HG03558 (cell line): ENCODE results near the gene CMIP.

Experiments
- ATAC-seq: cut with Tn5 transposase; IDR thresholded peaks from one replicate; pipeline ENCODE4 v1.9.1; 2021; ENCODE audit warnings: moderate number of reproducible peaks; ENCODE audit not compliant: unreplicated experiment; ENCODE audit errors: extremely low read depth

The CMIP gene

DNA sequence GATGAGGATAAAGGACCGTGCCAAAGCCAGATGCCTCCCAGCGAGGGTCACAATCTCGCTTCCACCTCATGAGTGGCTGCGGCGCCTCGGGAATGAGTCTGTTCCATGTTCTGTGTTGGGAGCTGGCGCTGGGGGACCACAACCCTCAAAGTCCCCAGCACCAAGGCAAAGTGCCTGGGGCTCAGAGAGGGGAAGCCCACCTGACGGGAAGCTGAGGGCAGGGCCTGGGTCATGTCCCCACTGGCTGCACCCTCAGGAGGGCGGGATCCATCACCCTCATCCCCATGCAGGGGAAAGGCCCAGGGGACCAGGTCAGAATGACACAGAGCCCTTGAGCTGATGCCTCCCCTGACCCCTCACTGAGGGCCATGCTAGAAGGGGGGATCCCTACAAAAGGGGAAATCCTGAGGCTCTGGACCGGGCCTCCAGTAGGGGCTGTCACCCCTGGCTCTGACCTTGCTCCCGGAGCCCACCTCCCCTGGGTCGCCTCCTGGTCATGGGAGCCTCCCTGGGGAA, 183.2 kb downstream of the CMIP start:
- ATAC-seq: no peak

DNA sequence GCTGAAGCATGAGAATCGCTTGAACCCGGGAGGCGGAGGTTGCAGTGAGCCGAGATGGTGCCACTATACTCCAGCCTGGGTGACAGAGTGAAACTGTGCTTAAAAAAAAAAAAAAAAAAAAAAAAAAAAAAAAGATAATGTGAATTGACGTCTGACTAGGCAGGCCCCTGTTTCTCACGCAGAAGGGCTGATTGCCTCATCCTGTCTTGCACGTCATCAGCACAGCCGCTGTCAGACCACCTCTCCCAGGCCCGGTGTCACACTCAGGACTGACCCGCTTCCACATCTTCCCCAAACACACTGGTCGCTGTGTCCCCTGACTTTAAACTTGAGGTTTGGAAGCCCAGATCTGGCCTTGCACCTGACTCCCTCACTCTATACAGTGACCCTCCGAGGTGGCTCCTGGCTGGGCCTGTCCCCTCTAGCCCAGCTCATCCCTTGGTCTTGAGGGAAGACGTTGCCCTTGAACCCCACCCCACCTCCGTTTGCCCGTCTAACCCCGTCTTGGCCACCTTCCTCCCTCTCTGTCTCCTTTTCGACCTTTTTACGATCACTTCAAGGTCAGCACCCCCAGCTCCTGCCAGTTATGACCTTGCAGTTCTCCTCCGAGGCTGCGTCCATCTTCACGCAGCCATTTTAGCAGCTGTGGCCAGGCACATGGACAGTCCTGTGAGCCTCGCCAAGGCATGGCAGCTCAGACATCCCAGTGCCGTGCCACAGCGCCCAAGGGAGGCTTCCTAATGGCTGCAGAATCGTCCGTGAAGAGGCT, 184.6 kb downstream of the CMIP start:
- ATAC-seq: no peak

DNA sequence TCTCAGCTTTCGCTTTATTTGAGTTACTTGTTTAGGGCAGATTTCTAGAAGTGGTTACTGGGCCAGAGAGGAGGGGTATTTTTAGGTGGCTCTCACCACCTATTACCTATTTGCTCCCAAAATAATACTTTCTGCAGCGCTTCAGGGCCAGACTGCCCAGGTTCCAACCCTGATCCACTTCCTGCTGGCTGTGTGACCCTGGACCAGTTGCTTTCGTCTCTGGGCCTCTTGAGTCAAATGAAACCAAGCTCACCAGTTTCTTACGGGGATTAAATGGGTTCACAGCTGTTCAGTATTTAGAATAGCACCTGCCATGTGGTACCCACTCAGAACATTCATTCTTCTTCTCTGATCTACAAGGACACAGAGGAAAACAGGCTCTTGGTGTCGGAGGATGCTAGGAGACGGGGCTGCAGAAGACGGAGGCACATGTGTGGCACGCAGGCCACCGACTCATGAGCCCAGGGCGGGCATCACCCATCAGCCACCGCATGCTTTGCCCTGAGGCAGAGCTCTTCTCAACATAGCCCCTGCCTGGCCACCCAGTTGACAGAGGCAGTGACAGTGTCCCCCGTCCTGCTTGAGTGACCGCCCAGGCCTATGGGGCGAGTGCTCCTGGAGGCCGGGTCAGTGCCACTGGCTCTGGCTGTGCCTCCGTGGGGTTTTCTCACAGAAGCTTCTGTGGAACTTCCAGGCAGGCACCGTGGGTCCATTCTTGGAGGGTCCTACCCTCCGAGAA, 185.5 kb downstream of the CMIP start:
- no peak for ATAC-seq

DNA sequence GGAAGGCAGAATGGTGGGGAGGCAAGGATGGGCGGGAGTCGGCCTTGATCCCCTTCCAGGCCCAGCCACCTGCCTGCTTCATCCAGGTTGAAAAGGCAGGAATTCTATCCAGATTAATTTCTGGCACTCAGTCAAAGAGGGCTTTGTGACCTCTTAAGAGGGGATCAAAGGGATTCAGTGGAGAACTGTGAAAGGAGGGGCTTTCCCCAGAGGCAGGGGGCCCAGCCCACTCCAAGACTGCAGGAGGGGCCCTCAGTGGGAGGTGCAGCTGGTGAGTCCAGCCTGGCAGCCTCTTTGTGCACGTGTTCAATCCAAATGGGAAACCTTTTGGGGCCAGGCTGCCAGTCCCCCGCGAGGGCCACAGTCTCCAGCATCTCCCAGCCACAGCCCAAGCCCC, 186.0 kb downstream of the CMIP start:
- ATAC-seq: no peak

DNA sequence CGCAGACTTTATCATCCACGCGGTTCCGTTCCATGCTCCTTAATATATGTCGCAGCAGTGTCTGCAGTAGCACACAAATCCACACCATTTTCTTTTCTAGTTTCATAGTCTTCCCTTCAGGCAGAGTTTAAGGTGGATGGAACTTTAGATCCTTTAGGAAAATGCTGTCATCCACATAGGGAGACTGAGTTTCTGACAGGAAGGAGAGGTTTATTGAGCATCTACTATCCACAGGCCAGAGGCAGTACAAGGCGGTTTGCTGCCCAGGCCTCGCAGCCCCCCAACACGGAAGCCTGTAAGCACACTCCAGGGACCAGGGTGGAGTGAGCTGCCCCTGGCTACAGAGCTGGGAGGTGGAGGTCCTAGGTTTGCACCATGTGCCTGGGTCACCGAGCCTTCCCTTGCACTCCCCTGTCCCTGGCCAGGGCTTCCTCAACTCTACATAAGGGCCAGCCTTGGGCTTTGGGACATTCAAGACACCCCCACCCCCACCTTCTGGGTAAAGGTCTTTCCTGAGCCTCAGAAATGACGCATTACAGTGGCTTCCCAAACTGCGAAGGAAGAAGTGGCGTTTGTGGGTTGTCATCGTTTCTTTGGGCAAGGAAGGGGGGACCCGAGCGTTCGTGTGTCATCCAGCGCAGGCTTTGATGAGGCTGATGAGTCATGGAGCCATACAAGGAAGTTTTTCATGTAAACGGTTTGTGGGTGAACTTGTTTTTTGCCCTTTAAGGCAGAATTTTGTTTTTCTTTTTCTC, 188.0 kb downstream of the CMIP start:
- no peak for ATAC-seq

DNA sequence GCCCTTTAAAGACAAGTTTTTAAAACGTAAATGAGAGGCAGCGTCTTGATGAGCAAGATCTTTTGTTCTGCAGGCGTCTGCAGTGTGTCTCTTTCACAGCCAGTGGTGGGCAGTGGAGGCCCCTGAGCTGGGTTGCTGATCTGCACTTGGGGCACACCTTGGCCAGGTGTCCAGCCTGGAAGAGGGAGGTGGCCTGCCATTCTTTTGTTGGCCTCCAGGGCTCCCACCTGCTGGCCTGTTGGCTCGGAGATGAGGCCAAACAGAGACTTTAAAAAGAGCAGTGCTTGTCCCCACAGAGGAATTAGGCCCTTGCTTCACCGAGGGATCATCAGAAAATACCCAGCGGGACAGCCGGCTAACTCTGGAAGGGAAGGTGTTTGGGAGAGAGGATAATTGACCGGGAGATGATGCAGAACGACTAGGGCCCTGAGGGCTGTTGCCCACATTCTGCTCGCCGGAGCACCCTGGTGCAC, 188.6 kb downstream of the CMIP start:
- ATAC-seq: no peak

DNA sequence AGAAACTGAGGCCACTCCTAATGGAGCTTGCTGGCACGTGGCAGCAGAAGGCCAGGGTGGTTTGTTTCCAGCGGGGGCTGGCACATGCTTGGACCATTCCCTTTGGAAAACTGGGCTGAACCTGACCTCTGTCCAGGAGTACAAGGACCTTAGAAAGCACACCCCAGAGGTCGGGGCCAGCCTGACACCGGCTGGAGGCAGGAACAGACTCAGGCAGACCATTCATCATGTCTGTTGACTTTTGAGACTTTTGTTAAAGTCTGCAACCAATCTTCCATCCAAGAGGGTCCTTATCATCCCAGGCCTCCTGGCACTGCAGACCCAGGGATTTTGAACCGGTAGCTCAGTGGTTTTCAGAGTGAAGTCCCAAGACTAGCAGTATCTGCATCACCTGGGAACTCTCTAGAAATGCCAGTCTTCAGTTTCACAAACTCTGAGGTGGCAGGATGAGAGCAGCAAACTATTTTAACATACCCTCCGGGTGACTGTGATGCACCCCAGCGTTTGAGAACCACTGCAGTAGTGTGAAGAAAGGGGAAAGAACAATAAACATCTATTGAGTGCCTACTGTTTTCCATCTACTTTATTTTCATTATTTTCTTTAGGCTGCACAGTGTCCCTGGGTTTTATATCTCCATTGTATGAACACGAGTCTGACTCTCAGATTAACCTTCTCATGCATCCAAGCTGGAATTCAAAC, 189.2 kb downstream of the CMIP start:
- no peak for ATAC-seq

DNA sequence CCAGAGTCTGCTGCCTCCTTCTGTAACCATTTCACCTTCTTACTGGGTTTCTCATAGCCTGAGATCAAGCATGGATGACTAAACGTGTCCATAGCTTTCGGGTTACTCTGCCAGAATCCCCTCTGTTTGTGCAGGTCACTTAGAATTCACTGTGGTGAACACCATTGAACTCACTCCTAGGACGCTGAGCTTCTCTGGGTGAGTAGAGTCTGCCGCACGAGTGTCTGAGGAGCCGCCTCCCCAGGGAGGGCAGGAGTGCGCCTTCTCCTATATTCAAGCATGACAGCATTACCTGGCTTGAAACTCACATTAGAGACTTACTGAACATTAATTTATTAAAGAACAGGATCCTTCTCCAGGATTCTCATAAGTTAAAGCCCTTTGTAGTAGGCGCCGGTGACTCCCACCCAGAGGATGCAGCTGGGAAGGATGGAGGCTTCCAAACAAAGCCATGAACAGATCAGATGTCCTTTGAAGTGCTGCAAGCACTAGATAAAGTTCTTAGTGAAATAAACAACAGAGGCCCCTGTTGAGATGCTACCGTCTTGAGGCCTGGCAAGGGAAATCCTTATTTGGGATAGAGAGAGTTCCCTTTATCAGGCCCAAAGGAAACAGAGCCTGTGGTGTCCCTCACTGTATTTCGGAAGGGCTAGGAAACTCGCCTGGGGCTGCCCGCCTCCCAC, 189.9 kb downstream of the CMIP start:
- ATAC-seq: no peak

DNA sequence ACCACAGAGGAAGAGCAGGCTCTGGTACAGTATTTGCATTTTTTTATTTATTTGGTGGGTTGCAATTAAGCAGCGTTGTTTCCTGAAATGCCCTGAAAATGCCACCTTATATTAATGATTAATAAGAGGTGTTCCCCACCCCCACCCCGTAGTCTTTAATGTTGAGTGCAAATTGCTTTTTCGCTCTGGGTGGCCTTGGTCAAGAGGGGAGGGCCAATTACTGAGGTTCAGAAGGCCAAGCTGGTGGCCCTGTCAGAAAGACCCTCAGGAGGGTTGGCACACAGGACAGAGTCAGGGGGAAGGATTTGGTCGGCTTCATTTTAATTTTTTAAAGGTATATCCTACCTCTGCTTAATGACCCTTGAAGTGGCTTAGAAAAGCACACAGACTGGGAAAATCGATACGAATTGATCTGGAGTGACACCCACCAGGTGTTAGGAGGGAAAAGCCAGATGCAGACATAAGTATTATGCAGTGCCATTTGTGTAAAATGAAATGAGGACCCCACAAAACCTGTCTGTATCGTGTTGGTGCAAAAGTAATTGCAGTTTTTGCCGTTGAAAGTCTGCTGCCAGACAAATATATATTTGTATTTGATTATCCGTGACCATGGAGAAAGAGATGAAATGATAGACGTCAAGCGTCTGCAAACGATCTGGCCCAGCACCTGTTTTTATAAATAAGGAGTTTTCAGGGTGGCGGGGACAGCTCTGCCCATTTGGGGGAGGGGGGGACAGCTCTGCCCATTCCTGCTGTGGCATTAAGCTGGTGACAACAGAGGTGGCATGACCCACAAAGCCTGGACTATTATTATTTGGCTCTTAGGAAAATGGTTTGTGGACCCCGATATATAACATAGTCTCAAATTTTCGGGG, 190.7 kb downstream of the CMIP start:
- no peak for ATAC-seq

DNA sequence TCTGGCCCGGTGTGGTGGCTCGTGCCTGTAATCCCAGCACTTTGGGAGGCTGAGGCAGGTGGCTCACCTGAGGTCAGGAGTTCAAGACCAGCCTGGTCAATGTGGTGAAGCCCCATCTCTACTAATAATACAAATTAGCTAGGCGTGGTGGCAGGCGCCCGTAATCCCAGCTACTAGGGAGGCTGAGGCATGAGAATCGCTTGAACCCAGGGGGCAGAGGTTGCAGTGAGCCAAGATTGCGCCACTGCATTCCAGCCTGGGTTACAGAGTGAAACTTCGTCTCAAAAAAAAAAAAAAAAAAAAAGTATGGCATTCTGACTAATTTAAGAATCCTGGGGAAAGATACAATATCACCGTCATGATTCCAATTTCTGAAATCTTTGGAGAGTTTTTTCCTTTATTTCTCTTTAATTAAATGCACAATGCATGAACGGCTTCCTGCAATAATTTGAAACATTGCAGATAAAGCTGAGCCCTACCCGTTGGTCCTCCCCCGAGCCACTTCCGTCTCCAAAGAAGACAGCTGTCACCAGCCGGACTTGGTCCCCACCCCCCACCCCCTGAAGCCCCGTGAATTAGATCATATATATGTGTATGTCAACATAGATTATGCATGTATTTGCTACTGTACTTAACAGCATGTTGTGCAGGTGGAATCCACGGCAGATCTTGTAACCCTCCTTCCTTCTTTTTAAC, 191.8 kb downstream of the CMIP start:
- ATAC-seq: no peak

DNA sequence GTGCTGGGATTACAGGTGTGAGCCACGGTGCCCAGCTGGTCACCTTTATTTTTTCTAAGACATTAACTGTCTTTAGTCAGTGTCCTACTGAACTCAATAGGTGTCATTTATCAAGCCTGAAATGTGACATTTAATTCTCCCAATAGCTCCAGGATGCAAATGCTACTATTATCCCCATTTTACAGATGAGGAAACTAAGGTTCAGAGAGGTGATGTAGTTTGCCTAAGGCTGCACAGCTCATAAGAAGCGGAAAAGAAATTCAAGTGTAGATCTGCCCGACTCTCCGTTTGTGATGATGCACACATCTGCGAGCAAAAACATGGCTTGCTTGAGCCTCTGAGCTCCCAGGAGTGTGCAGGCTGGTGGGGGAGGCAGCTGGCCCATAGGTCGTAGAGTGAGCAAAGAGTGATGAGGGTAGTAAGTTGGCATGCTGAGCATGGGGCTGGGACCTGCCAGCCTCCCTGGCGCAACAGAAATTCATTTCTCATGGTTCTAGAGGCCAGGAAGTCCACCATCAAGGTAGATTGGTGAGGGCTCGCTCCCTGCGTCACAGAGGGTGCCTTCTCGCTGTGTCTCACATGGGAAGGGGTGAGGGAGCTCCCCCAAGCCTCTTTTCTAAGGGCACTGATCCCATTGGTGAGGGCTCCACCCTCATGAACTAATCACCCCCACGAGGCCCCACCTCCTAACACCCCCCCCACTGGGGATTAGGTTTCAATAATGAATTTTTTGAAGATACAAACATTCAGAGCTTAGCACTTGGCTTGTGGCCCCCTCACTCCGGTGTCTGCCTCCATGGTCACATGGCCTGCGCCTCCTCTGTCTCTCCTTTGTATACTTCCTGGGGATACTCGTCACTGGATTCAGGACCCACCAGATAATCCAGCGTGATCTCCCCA, 193.0 kb downstream of the CMIP start:
- no peak for ATAC-seq

DNA sequence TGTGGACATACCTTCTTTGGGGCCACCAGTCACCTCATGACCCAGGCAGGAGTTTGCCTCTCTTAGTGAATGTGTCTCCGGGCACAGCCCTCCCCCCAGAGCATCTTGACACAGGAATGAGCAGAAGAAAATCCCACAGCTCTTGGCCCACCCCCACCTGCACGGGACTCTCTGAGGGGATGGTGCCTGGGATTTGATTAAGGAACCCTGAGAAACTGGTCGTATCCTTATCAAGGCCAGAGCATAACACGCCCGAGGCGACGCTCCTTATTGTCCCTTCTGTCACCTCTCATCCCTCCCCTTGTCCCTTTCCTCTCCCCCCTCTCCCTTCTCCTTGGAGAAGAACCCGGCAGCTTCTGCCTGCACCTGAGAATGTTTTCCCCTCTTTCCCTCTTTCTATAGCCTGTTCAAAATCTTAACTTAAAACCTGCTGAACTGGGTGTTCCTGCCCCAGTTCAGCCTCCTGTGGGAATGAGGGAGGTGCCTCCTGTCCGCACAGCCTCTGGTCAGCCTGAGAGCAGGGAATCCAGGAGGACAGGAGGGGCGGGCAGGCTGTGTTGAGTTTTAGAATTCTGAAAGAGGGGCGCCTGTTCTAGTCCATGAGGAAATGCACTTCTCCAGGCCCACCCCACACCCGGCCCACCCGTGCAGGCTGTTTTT, 193.8 kb downstream of the CMIP start:
- no peak for ATAC-seq

DNA sequence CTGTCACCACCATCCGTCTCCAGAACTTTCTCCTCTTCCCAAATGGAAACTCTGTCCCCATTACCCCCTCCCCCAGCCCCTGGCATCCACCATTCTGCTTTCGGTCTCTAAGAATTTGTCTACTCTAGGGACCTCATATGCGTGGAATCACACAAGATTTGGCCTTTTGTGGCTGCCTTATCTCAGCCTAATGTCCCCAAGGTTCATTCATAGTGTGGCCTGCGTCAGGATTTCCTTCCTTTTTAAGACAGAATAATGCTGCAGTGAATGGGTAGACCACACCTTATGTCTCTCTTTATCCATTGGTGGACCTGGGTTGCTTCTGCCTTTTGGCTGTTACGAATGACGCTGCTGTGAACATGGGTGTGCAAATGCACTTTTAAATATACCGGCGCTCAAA, 194.7 kb downstream of the CMIP start:
- ATAC-seq: no peak

DNA sequence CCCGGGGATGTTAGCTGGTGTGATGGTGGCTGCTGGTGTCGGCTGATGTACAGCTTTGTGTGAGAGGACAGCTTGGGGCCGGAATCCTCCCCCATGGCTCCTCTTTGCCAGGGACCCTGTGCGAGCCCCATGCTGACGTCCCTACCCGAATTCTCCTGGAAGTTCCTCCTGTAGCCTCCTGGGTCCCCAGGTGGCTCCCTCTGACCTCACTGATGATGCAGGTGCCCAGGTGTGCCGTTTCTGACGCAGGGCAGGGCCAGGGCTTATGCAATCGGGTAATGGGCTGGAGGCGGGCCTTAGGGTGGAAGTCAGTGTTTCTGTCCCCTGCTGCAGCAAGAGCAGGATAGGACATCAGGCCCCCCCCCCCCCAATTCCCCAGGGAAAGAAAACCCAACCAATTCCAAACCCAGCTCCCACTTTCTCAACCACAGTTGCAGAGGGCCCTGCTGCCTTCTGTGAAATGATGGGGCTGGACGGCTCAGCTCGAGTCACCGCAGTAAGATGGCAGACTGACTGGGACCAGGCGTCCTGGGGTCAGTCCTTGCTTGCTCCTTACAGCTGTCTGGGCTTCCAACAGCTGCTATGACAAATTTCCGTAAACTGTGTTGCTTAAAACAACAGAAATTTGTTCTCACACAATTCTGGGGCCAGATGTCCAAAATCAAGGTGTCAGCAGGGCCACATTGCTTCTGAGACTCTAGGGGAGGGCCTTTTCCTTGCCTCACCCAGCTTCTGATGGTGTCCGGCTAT, 195.5 kb downstream of the CMIP start:
- no peak for ATAC-seq

DNA sequence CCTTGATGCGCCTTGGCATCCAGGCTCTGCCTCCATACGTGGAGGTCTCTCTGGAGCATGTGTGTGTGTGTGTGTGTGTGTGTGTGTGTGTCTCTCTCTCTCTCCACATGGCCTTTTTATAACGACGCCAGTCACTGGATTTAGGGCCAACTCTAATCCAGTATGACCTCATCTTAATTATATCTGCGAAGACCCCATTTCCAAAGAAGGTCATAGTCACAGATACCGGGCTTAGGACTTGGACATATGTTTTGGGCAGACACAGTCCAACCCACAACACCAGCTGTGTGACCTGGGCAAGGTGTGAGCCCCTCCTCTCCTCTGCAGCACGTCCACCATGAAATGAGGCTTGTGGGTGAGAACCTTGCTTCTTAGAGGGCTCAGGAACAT, 196.1 kb downstream of the CMIP start:
- no peak for ATAC-seq
